Activated B cell treated with CpG ODN at 0.5 μM for 24 hours (primary cell): ENCODE data around the gene PAX5. TPM values are rescaled to one million over a fixed set of nuclear protein-coding genes. Genes with fewer than 3 reads are reported as not detected.

Experiments used
- ATAC-seq: fragments of 200-7000 bp; cut with Tn5 transposase; one replicate; pipeline ENCODE4 v1.10.0; 2021; ENCODE audit warnings: low read depth, mild to moderate bottlenecking, moderate library complexity
- CTCF ChIA-PET: fragments of 350-600 bp; sonication (Branson Sonifier 250); formaldehyde crosslinking; loops from one replicate; lab custom pipeline; 2021; ENCODE audit warnings: antibody characterized with exemption; lab: Charles Lee
- POLR2A ChIA-PET: fragments of 350-600 bp; sonication (Branson Sonifier 250); formaldehyde crosslinking; loops from one replicate; lab custom pipeline; 2021; ENCODE audit warnings: antibody characterized with exemption; lab: Charles Lee
- DNase-seq: peaks from one replicate; pipeline ENCODE4 v3.0.0; 2022
- H3K27ac Mint-ChIP-seq: one replicate; pipeline ENCODE4 v1.8.0; 2020; ENCODE audit warnings: mixed read lengths
- H3K27me3 Mint-ChIP-seq: one replicate; pipeline ENCODE4 v1.8.0; 2021; ENCODE audit warnings: mixed read lengths
- H3K36me3 Mint-ChIP-seq: one replicate; pipeline ENCODE4 v1.8.0; 2021; ENCODE audit warnings: low read depth, mixed read lengths
- H3K4me1 Mint-ChIP-seq: one replicate; pipeline ENCODE4 v1.8.0; 2021; ENCODE audit warnings: mixed read lengths
- H3K4me3 Mint-ChIP-seq: one replicate; pipeline ENCODE4 v1.8.0; 2020; ENCODE audit warnings: mild to moderate bottlenecking, mixed read lengths
- H3K9me3 Mint-ChIP-seq: one replicate; pipeline ENCODE4 v1.8.0; 2020; ENCODE audit warnings: mixed read lengths
- CTCF ChIP-seq: fragments of 200-600 bp; IDR thresholded peaks from one replicate; pipeline ENCODE4 v1.8.0; 2022; ENCODE audit warnings: antibody characterized with exemption, mild to moderate bottlenecking
- intact Hi-C: fragments of 100-400 bp; cut with micrococcal nuclease; formaldehyde crosslinking; loops from one replicate; pipeline ENCODE4 v1.15.1; 2024
- total RNA-seq: library from RNA; stranded (reverse); gene quantifications from 2 replicates; pipeline ENCODE4 v1.2.3, GENCODE V29; 2022

The PAX5 gene
- total RNA-seq, 1 donor from 2014 or later = 619 TPM

GRCh38 chr9:37034938-37035647, 1.0 kb upstream of the PAX5 start:
- peaks cover 71% of the 10 kb centered on the region for H3K4me1 Mint-ChIP-seq
- no peak for TF ChIP-seq CTCF
- CTCF ChIA-PET = interaction anchor here (0.7 to 5.4 kb wide), 11 partner anchors 9 to 376 kb away, joined by 3 to 25 read pairs (median 4); partner anchors contain the start of gene ZCCHC7
- peak overlapping the region; percentile 90 for H3K4me3 Mint-ChIP-seq
- intact Hi-C loops = loop anchor here (1.0 to 5.0 kb wide), 6 partner anchors 85 to 452 kb away; partner anchors contain the start of genes POLR1E and ZCCHC7
- H3K36me3 Mint-ChIP-seq = peaks cover 56% of the 10 kb centered on the region
- no peaks in the 10 kb centered on the region for H3K27me3 Mint-ChIP-seq
- DNase-seq (no peak), ATAC-seq (peak; percentile 2)
- H3K27ac Mint-ChIP-seq = peak overlapping the region; percentile 96
- POLR2A ChIA-PET = interaction anchor here (0.5 to 6.6 kb wide), 37 partner anchors 10 to 1252 kb away, joined by 3 to 175 read pairs (median 9); partner anchors contain the start of gene ZCCHC7
- H3K9me3 Mint-ChIP-seq = no peaks in the 10 kb centered on the region

- ATAC-seq (peak; percentile 45), DNase-seq (peak; percentile 75)
- no peaks in the 10 kb centered on the region for H3K27me3 Mint-ChIP-seq
- ChIA-PET POLR2A (interaction anchor here (0.5 to 6.6 kb wide), 51 partner anchors 9 to 451 kb away, joined by 3 to 175 read pairs (median 5); partner anchors contain the start of genes POLR1E and ZCCHC7), CTCF (interaction anchor here (0.7 to 5.4 kb wide), 11 partner anchors 8 to 377 kb away, joined by 3 to 25 read pairs (median 4); partner anchors contain the start of gene ZCCHC7)
- H3K36me3 Mint-ChIP-seq = peaks cover 57% of the 10 kb centered on the region
- peak overlapping the region; percentile 90 for H3K4me3 Mint-ChIP-seq
- H3K27ac Mint-ChIP-seq = peak overlapping the region; percentile 96
- no peaks in the 10 kb centered on the region for H3K9me3 Mint-ChIP-seq
- TF ChIP-seq CTCF = no peak
- intact Hi-C loops = loop anchor here (1.0 to 5.0 kb wide), 6 partner anchors 86 to 453 kb away; partner anchors contain the start of genes POLR1E and ZCCHC7
- H3K4me1 Mint-ChIP-seq = peaks cover 72% of the 10 kb centered on the region
Observed at GRCh38 chr9:37034305-37034937, 353 bp upstream of the PAX5 start.

GRCh38 chr9:37033141-37033540, 927 bp downstream of the PAX5 start:
- ChIA-PET POLR2A (interaction anchor here (0.6 to 16.7 kb wide), 16 partner anchors 26 to 370 kb away, joined by 3 to 291 read pairs (median 8); partner anchors contain the start of gene ZCCHC7), CTCF (interaction anchor here (0.6 kb wide), 1 partner anchor 264 kb away, joined by 3 read pairs; no protein-coding TSS in a partner anchor)
- H3K27me3 Mint-ChIP-seq = no peaks in the 10 kb centered on the region
- TF ChIP-seq CTCF = no peak
- peaks cover 72% of the 10 kb centered on the region for H3K4me1 Mint-ChIP-seq
- intact Hi-C loops = loop anchor here (5.0 kb wide), 1 partner anchor 454 kb away; the partner anchor contains the start of gene POLR1E
- H3K27ac Mint-ChIP-seq = peak overlapping the region; percentile 96
- DNase-seq (no peak), ATAC-seq (no peak)
- H3K4me3 Mint-ChIP-seq = peak overlapping the region; percentile 90
- H3K9me3 Mint-ChIP-seq = no peaks in the 10 kb centered on the region
- peaks cover 56% of the 10 kb centered on the region for H3K36me3 Mint-ChIP-seq

GRCh38 chr9:37032713-37033112, 1.4 kb downstream of the PAX5 start:
- DNase-seq (no peak), ATAC-seq (peak; percentile 9)
- Mint-ChIP-seq H3K27me3 (no peaks in the 10 kb centered on the region), H3K4me1 (peaks cover 72% of the 10 kb centered on the region), H3K36me3 (peaks cover 59% of the 10 kb centered on the region), H3K27ac (peak overlapping the region; percentile 96), H3K9me3 (no peaks in the 10 kb centered on the region), H3K4me3 (peak overlapping the region; percentile 90)
- ChIA-PET POLR2A (interaction anchor here (0.6 to 16.7 kb wide), 26 partner anchors 25 to 383 kb away, joined by 3 to 291 read pairs (median 6); partner anchors contain the start of gene ZCCHC7), CTCF (interaction anchor here (0.6 to 1.1 kb wide), 2 partner anchors 265 to 297 kb away, joined by 3 read pairs; no protein-coding TSS in a partner anchor)
- intact Hi-C loops = loop anchor here (5.0 kb wide), 1 partner anchor 455 kb away; the partner anchor contains the start of gene POLR1E
- TF ChIP-seq CTCF = no peak
